HG03280 (cell line): ENCODE data around the gene LGI4.

Experiments
- ATAC-seq: cut with Tn5 transposase; IDR thresholded peaks from one replicate; pipeline ENCODE4 v1.9.1; 2021; ENCODE audit warnings: mild to moderate bottlenecking, moderate library complexity; ENCODE audit not compliant: unreplicated experiment

LGI4 gene

GRCh38 chr19:35088131-35088913 lies 46.5 kb downstream of the LGI4 start:
- no peak for ATAC-seq

DNA sequence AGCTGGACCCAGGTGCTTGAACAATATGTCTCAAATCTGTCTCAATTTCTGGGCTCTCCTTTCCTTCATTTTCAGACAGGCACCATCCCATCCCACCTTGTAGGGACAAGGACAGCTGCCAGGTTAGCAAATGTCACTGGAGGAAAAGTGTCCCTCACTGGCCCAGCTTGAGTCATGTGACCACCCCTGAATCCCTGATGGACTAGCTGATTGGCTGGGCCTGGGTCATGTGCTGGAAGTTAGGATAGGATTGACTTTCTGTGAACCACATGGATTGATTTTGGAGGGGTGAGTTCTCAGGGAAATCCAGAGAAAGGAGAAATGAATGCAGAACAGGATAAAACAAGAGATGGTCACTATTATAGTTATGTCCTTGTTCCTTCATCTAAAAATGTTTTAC lies 47.5 kb downstream of the LGI4 start:
- ATAC-seq = no peak

DNA sequence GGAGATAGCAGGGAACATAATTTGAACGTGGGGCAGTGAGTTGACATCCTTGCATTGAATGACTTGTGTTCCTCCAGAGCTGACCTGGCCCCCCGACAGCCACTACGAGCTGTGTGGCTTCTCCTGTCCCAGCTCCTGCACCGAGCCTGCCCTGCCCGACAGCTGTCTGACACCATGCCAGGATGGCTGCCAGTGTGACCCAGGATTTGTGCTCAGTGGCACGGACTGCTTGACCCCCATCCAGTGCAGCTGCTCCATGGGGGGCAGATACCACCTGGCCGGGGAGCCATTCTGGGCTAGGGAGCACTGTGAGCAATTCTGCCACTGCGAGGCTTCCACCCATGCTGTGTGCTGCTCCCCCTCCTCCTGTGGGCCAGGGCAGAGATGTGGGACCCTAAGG lies 48.4 kb downstream of the LGI4 start:
- ATAC-seq = no peak

DNA sequence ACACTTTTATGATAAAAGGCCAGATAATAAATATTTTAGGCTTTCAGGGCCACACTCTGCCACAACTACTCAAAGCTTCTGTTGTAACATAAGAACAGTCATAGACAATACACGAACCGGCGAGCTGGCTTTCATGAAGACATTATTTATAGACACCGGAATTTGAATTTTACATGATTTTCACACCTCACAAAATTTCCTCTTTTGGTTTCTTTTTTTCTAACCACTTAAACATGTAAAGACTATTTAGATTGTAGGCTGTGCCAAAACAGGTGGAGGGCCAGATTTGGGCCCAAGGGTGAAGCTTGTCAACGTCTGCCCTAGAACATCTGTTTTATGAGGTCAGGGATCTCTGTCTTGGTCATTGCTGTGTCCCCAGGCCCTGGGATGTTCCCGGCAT lies 48.9 kb downstream of the LGI4 start:
- ATAC-seq = no peak

DNA sequence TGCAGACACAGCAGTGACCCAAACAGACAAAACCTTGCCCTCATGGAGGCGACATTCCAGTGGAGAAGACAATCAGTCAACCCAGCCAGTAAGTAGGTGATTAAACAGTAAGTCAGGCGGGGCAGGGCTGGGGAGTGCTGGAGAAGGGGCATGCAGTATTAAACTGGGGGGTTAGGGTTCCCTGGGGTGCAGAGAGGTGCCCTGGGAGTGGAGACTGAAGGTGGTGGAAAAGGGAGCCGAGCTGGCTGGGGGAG lies 50.4 kb downstream of the LGI4 start:
- ATAC-seq = no peak

GRCh38 chr19:35083691-35084508 lies 51.0 kb downstream of the LGI4 start:
- ATAC-seq = no peak

GRCh38 chr19:35081201-35081600 lies 53.7 kb downstream of the LGI4 start:
- ATAC-seq = no peak

- ATAC-seq = no peak
Observed at GRCh38 chr19:35080613-35081170, 54.2 kb downstream of the LGI4 start.

DNA sequence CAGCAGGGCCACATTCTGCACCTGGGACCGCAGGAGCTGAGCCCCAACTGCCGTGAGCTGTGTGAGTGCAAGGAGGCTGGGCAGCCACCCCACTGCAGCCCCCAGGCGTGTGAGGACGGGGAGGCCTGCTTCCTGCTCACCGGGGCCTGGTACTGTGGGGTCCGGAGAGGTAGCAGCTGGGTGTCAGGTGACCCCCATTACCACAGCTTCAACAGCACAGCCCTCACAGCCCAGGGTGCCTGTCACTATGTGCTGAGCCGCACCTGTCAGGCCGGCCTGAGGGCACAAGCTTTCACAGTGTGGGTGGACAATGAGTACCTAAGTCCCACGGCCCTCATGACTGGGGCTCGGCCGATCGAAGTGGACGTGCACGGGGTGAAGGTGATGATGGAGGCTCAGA lies 55.0 kb downstream of the LGI4 start:
- no peak for ATAC-seq

- no peak for ATAC-seq
Observed at GRCh38 chr19:35077411-35078223, 57.2 kb downstream of the LGI4 start.

DNA sequence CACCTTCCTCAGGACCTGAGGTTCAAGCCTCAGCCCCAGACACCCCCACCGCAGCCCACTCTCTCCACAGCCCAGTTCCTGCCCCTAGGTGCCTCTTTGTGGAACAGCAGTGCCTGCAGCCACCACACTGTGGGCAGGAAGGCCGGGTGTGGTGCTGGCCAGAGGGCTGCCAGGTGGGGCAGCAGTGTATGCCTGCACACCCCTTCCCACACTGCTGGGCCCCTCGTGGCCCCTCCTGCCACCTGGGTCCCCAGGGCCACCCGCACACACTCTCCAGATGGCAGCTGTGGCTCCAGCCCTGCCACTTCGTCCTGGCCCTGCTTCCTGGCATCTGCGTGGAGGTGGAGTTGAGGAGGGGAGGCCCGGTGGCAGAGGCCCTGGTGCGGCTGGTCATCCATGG lies 58.2 kb downstream of the LGI4 start:
- no peak for ATAC-seq

DNA sequence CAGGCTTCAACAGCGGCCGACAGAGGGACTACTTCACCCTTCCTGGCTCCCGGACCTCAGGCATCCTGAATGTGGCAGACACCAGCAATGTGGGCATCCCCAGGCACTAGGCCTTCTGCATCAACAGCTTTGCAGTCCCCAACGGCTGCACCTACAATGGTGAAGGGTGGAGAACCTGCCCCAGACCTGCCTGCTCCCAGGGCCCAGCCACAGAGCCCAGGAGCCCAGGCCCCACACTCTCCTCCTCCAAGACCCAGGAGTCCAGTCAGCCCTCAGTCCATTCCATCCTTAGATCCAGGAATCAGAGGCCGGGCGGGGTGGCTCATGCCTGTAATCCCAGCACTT lies 58.9 kb downstream of the LGI4 start:
- no peak for ATAC-seq

- no peak for ATAC-seq
Observed at GRCh38 chr19:35075202-35076025, 59.4 kb downstream of the LGI4 start.
